ENCODE results near the gene SLC2A11.

SLC2A11 gene

DNA sequence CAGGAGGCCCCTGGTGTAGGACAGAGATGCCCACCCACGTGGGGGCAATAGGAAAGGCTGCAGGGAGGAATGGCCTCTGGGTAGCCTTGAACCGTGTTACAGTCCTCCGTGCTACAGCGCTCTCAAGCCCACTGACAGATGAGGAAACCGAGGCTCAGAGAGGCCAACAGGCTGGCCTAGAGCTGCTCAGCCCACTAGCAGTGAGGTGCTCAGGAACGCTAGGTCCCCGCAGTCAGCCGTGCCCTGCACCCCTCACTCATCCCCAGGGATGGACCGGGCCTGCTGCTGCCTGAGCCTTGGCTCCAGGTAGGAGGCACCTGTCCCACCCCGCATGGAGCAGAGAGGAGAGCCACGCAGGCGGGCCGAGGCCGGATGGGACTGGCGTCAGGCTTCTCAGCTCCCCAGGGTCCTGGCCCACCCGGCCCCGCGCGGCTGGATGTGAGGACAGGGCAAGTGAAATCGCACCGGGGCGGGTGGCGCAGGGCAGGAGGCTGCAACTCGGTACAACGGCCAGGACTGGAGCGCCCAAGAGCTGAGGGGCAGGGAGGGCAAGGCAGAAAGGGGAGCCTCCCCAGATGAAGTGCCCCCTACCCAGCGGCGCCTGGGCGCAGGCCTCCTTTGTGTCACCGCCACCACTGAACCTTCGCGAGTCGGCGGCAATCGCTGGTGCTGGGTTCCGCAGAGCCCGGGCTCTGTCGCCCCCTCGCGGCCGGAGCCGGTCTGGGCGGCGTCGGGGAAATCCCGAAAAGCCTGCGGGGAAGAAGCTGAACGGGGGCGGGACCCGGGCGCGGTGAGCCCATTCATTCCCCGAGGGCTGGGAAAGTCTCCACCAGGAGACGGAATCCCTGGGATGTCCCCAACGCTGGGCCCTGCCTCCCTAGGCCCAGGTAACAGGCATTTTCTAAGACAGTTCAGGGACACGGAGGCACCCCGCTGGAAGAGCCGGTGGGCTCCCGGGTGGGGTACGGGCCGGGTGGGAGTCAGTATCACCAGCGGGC is 8.4 kb upstream of the SLC2A11 start:
- Histone ChIP-seq H3K9me3 (ENCODE audit: severe bottlenecking) (no peaks in the 10 kb centered on the region), H3K27me3 (ENCODE audit: insufficient read depth, poor library complexity, severe bottlenecking) (no peaks in the 10 kb centered on the region), H3K4me3 (ENCODE audit: severe bottlenecking) (no peak overlapping the region), H3K4me1 (ENCODE audit: insufficient read depth, poor library complexity, severe bottlenecking) (peaks cover 10% of the 10 kb centered on the region), H3K36me3 (ENCODE audit: low read depth) (no peaks in the 10 kb centered on the region), H3K27ac (ENCODE audit: poor library complexity, severe bottlenecking) (no peak overlapping the region)
- peak; percentile 81 for ATAC-seq (ENCODE audit: low read depth)
- TF ChIP-seq, protein P1, sequence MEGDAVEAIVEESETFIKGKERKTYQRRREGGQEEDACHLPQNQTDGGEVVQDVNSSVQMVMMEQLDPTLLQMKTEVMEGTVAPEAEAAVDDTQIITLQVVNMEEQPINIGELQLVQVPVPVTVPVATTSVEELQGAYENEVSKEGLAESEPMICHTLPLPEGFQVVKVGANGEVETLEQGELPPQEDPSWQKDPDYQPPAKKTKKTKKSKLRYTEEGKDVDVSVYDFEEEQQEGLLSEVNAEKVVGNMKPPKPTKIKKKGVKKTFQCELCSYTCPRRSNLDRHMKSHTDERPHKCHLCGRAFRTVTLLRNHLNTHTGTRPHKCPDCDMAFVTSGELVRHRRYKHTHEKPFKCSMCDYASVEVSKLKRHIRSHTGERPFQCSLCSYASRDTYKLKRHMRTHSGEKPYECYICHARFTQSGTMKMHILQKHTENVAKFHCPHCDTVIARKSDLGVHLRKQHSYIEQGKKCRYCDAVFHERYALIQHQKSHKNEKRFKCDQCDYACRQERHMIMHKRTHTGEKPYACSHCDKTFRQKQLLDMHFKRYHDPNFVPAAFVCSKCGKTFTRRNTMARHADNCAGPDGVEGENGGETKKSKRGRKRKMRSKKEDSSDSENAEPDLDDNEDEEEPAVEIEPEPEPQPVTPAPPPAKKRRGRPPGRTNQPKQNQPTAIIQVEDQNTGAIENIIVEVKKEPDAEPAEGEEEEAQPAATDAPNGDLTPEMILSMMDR (IDR thresholded peaks at IDR 0.05; ENCODE audit: poor library complexity, severe bottlenecking): peak; percentile 97
- no peak for DNase-seq (ENCODE audit: low spot score)

DNA sequence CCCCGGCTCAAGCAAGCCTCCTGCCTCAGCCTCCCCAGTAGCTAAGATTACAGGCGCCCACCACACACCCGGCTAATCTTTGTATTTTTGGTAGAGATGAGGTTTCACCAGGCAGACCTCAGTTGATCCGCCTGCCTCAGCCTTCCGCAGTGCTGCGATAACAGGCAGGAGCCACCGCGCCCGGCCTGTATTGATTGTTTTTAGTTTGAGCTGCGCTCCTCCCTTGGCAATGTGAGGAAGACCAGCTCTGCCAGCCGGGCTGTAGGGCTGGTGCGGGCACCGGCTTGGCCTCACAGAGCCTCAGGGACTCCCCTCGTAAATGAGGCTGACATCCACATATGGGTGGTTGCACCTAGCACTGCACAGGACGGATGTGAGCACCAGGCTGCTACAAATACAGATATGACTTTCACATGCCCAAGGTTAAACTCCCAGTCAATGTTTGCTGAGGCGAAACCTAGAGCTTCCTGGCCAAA is 7.5 kb upstream of the SLC2A11 start:
- H3K27ac ChIP-seq (ENCODE audit: poor library complexity, severe bottlenecking): no peak overlapping the region
- peaks cover 10% of the 10 kb centered on the region for H3K4me1 ChIP-seq (ENCODE audit: insufficient read depth, poor library complexity, severe bottlenecking)
- TF ChIP-seq, protein P1 (IDR thresholded peaks at IDR 0.05; ENCODE audit: poor library complexity, severe bottlenecking): no peak
- no peaks in the 10 kb centered on the region for H3K27me3 ChIP-seq (ENCODE audit: insufficient read depth, poor library complexity, severe bottlenecking)
- no peak overlapping the region for H3K4me3 ChIP-seq (ENCODE audit: severe bottlenecking)
- H3K36me3 ChIP-seq (ENCODE audit: low read depth): no peaks in the 10 kb centered on the region
- no peaks in the 10 kb centered on the region for H3K9me3 ChIP-seq (ENCODE audit: severe bottlenecking)
- DNase-seq (ENCODE audit: low spot score): no peak
- ATAC-seq (ENCODE audit: low read depth): no peak

DNA sequence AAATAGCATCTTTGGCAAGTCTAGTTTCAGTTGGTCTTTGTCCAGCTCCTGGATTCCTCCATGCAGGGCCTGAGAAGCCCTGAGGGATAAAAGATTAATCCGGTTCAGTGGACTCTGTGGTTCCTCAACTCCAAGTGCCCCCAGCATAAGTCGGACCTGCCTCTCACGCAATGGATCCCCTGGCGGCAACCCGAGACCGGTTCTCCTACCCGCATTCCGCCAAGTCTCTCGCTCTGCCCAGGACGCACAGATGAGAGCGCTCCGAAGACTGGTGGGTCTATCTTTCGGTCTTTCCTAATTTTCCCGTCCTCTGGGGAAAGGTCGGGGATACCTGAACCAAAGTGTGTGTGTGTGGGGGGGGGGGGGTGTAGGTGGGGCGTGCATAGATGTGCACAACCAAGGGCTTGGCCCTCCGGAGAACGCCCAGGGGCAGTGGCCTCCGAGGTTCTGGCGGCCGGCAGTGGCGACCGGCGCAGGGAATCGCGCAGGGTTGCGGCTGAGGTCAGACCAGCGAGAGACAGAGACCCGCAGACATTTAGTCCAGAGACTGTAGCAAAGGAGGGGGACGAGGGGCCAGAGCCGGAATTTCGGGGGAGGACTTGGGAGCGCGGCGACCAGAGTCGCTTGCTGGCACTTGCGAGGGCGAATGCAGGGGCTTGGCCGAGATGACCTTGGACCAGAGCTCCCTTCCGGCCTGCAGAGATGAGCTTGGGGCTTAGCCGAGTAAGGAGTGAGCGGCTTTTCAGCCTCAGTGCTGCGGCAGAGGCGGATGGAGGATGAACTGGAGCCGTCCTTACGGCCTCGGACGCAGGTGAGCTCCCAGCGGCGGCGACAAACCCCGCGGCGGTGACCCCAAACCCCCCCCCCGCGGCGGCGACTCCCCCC is 712 bp upstream of the SLC2A11 start:
- no peak for DNase-seq (ENCODE audit: low spot score)

DNA sequence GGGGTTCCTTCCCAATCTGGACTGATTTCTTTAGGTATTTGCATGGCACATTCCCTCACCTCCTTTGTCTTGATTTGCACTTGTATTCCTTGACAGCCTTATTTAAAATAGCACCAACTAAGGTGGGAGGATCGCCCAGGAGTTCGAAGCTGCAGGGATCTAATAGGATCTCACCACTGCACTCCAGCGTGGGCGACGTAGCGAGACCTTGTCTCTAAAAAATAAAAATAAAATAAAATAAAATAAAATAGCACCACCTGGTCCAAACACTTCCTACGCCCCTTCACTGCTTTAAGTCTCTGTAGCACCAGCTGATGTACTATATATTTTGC is 775 bp downstream of the SLC2A11 start:
- TF ChIP-seq, protein P1 (IDR thresholded peaks at IDR 0.05; ENCODE audit: poor library complexity, severe bottlenecking): peak; percentile 14
- H3K27ac ChIP-seq (ENCODE audit: poor library complexity, severe bottlenecking): no peak overlapping the region
- no peaks in the 10 kb centered on the region for H3K36me3 ChIP-seq (ENCODE audit: low read depth)
- no peaks in the 10 kb centered on the region for H3K9me3 ChIP-seq (ENCODE audit: severe bottlenecking)
- DNase-seq (ENCODE audit: low spot score) (no peak), ATAC-seq (ENCODE audit: low read depth) (no peak)
- H3K4me1 ChIP-seq (ENCODE audit: insufficient read depth, poor library complexity, severe bottlenecking): peaks cover 4% of the 10 kb centered on the region
- no peaks in the 10 kb centered on the region for H3K27me3 ChIP-seq (ENCODE audit: insufficient read depth, poor library complexity, severe bottlenecking)
- H3K4me3 ChIP-seq (ENCODE audit: severe bottlenecking): peak overlapping the region; percentile 39

More for the DNA sequence above, 712 bp upstream of the SLC2A11 start:
- Histone ChIP-seq H3K4me3 (ENCODE audit: severe bottlenecking) (peak overlapping the region; percentile 39), H3K9me3 (ENCODE audit: severe bottlenecking) (no peaks in the 10 kb centered on the region), H3K27ac (ENCODE audit: poor library complexity, severe bottlenecking) (peak overlapping the region; percentile 64), H3K36me3 (ENCODE audit: low read depth) (no peaks in the 10 kb centered on the region), H3K4me1 (ENCODE audit: insufficient read depth, poor library complexity, severe bottlenecking) (peaks cover 4% of the 10 kb centered on the region), H3K27me3 (ENCODE audit: insufficient read depth, poor library complexity, severe bottlenecking) (no peaks in the 10 kb centered on the region)
- peak; percentile 60 for ATAC-seq (ENCODE audit: low read depth)
- TF ChIP-seq, protein P1 (IDR thresholded peaks at IDR 0.05; ENCODE audit: poor library complexity, severe bottlenecking): no peak
